CD4-positive, alpha-beta T cell treated with Interleukin-4 for 1 hour (primary cell): ENCODE data around the gene GDA.
A peak's percentile ranks its signal among the peaks of the same experiment; 100 is the strongest.
"Not testable (repeated sequence)": the region's sequence is repeated elsewhere in the genome, so short reads cannot be mapped to it uniquely, and the experiment has no call there.

Experiments used
- DNase-seq, 2 donors: peaks; one replicate each; pipeline ENCODE4 v3.0.0-alpha.2; 2020 to 2022

GDA gene

DNA sequence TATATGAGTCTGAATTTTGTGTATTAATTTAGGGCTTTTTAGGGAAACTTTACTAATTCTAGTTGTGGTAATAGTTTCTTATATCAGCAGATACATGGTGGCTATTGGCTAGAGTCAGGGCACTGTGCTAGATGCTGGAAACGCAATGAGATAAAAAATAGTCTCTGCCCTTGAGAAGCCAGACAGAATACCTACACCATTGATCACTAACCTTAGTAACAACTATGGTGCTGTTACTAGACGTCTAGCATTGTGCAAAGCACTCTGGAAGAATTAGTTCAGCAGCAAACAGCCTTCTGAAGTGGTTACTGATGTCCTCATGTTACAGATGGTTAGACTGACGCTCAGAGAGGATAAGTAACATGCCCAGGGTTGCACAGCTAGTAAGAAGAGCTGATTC, 61.8 kb downstream of the GDA start:
- DNase-seq = no peak

DNA sequence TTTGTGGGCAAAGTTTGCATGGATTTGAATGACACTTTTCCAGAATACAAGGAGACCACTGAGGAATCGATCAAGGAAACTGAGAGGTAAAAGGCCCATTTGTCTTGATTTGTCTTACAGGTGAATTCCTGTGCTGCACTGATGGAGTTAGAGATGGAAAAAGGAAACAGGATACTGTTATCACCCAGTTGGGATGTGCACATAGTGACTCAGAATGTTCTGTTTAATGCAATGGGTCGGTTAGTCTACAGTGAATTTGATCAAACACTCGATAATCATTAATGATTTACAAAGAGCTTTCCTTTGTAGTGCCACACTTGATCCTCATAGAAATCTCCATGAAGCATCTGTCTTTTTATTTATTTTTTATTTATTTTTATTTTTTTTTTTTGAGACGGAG, 64.7 kb downstream of the GDA start:
- DNase-seq = no peak

DNA sequence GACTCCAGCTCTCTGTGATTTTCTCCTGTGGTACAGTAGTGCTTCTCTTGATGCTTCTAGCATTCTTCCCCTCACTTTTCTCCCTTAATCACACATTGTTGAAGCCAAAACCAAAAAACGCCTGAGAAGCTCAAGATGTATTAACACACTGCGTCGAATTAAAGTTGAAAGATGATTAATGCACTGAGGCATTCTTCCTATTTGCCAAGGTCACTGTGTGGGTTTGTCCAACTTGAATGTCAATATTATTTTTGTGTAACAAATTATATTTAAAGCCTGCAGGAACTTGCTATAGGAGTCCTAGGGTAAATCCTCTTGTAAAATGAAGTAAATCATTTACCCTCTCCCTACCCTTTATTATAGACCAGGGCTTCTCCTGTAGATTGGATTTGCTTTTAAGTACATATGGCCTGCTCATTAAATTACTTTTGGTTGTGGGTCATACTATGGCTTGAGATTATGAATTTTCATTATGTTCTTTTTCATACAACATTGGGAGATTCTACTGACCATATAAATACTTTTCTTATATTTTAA, 68.1 kb downstream of the GDA start:
- DNase-seq = no peak

DNA sequence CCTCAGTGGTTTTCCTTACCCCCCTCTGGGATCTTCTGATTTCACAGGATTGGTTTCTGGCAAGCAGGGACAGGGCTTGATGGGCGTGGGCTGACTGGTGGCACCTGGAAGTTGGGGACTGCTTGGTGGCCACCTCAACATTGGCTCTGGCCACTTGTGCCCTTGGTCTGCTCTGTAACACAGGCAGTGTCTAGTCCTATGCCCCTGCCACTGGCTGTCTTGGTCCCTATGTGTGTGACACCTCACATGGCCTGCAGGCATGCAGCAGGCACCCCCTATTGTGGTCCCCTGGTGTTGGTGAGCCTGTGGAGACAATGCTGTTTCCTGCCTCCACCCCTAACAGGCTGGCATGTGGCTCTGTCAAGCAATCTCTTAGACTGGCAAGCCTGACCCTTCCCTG, 71.3 kb downstream of the GDA start:
- DNase-seq = no peak

DNA sequence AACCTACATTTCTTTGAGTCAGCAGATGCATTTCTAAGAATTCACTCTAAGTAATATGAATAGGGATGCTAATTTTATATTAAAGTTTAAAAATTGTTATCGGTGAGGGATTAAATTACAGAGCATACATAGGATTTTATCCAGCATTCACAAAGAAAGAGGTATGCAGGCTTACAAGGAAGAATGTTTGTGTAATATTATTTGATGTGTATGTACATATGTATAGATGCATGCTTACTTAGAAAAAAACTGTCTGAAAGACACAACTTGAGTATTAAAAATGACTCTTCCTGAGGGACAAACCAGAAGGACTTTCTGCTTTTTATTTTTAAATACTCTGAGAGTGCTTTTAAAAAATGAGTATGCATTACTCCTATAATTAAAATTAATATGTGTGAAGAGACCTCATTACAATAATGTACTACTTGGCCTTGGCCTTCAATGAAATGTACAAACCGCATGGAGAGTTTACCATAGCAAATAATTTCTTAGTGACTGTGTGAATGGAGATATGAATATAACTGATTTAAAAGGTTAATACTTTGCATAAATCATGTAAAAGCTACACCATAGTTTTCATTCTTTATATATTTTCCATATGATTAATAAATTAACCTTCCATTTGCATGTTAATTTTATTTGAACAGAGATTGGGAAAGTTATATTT, 77.0 kb downstream of the GDA start:
- no peak for DNase-seq

DNA sequence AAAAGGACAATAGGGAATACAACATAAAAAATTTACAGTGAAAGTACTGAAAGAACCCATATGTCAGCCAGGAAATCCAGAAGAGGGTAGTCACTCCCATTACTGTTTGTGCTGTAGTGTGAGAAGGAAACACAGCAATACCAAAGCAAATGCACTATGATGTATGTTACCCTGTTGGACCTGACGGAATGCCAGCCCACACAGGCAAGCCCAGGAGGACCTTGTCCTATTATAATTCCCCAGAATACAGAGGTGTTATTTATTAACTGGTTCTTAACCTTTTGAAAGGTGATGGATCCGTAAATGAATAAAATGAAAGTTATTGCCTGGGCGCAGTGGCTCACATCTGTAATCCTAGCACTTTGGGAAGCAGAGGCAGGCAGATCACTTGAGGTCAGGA, 79.0 kb downstream of the GDA start:
- DNase-seq = no peak

DNA sequence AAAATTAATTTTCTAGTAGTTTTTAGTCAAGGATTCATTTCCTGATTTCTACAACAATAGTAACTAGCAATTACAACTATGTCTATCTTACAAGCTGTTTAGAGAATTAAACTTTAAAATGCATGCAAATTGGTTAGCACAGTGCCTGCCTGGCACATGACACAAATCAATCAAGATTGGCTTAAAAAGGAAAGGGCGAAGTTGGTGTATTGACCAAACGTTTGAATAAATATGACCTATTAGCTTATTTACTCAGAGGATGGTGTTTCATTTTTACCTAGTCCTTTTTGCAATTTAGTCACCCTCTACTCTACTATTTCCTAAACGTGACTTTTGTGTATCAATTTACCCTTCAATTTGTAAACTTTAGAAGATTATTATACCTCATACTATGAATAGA, 83.5 kb downstream of the GDA start:
- DNase-seq = no peak

DNA sequence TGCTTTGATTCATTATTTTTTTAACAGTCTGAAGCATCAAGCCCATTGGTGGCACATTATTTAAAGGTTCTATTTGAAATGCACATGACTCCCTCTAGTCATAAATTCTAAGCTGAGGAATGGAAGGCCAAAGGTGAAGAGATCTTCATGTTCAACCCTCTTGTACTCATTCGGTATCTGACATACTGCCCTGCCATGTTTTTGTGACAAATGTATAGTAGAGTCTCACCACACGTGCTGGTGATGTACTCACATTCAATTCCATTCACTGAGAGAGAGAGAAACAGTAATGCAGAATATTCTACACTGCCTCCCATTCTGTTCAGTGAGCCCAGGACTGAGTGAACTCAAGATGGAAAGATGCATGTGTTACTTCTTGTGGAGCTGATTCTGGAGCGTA, 98.3 kb downstream of the GDA start:
- no peak for DNase-seq

DNA sequence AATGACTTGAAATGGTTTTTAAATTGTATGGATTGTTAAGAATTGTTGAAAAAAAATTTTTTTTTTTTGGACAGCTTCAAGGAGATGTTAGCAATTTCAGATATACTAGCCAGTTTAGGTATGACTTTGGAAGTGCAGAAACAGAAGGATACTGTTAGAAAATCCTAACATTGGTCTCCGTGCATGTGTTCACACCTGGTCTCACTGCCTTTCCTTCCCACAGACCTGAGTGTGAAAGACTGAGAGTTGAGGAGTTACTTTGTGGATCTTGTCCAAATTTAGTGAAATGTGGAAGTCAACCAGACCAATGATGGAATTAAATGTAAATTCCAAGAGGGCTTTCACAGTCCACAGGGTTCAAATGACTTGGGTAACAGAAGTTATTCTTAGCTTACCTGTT, 102.3 kb downstream of the GDA start:
- DNase-seq = no peak

DNA sequence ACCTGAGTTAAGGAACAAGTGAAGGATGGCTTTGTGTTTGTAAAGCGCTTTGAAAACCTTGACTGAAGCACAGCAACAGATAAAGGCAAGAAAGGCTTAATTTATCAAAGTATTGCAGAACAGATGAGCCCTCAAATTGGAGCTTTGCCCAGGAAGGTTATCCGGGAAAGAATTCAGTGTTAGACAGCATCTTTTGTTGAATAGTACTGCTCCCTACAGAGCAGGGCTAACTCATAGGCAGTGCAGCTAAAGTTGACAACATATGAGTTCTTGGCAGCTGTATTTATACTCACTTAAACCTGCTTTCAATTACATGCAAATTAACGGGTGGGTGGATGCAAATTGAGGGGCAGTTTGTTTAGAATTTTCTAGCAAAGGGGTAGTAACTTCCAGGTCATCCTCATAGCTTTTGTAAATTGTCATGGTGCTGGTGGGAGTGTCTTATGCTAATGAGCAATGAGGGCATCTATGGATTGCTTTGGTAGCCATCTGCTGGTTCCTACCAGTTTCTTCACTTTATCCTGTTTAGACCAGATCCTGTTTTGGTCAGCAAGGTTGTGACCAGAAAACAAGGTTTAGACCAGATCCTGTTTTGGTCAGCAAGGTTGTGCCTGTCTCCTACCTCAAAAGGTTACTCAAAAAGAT, 105.8 kb downstream of the GDA start:
- DNase-seq = no peak

DNA sequence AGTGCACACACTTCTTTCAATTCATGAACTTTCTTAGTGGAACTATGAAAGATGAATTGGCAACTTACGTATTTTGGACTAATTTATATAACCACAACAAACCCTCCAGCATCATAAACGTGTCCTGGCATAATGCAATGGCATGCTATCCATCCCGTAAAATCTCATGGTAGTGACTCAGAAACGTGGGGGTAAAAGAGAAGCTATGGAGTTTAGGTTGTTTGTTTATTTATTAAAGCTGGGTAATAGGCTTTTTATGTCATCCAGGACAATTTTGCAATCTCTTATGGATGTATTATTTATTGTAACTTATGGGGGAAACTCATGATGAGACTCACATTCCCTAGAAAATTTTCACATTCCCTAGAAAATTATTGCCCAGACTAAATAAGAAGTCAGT, 106.3 kb downstream of the GDA start:
- no peak for DNase-seq

DNA sequence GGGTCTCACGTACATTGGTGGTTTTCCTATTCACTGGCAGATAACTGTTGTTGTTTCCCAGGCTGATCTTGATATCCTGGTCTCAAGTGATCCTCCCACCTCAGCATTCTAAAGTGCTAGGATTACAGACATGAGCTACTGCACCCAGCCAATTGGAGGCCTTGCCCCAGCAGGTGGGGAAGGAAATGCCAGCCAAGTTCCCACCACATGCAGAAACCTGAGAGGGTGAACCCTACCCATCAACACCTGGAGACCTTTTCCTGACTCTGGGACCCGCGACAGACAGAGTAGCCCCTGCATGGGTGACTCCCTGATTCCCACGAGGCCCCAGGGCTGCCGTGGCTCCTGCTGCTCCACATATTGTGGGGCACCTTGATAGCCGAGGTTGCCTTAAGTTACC, 107.7 kb downstream of the GDA start:
- no peak for DNase-seq

DNA sequence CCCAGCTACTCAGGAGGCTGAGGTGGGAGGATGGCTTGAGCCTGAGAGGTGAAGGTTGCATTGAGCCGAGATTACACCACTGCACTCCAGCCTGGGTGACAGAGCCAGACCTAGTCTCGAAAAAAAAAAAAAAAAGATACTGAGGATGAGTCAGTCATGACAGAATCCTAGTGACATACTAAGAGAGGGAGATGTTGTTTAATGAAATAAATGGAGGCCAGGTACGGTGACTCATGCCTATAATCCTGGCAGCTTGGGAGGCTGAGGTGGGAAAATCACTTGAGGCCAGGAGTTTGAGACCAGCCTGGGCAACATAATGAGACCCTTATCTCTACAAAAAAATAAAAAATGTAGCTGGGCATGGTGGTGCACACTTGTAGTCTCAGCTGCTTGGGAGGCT, 108.6 kb downstream of the GDA start:
- DNase-seq = no peak

DNA sequence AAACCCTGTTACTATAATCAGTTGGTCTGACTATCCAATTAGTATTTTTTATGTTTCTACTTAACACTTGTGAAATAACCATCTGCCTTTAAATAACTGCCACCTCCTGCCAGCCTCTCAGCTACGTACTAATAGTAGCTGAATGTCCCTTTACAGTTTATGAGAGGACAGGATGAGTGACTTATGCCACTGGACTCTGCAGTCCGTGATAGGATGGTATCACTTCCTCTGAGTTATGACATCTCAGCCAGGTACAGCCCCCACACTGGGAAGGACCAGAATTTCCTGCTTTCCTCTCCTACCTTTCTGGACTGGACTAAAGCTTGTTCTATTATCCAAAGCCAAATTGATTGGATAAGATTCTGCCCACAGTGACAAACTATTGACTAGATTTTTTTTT, 112.8 kb downstream of the GDA start:
- DNase-seq = no peak

DNA sequence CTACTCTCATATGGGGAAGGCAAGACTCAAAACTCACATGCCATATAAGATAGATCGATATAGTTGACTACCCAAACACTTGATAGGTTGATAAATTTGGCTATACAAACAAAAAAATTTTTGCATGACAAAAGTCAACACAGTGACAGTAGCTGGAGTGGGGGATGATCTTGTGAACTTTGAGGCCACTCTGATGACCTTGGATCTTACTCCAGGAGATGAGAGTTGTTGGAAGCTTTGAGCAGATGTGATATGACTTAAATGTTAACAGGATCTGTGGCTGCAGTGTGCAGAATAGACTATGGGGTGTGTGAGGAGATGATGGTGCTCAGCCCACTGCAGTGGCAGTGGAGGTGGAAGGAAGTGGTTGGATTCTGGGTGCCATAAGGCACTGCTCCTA, 114.3 kb downstream of the GDA start:
- no peak for DNase-seq

DNA sequence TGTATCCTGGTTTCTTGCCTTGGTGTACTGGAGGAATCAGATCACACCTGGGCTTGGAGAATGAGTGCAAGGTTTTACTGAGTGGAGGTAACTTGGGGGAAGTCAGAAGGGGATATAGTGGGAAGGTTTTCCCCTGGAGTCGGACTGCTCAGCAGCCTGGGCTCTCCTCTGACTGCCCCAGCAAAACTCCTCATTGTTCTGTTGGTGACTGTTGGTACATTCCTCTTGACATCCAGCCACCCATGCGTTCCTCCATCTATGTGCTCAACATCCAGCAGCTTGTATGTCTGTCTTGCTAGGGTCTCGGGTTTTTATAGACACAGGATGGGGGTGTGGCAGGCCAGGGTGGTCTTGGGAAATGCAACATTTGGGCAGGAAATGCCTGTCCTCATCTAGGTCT, 119.7 kb downstream of the GDA start:
- DNase-seq = no peak

DNA sequence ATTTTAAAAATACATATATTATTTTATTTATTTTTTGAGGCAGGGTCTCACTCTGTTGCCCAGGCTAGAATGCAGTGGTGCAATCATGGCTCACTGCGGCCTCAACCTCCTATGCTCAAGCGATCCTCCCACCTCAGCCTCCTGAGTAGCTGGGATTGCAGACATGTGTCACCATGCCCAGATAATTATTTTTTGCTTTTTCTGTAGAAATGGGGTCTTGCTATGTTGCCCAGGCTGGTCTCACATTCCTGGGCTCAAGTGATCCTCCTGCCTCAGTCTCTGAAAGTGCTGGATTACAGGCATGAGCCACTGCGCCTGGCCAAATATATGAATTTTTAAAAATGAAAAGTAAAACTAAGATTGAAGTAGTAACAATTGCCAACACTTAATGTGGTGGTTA, 121.1 kb downstream of the GDA start:
- DNase-seq = not testable (repeated sequence)

DNA sequence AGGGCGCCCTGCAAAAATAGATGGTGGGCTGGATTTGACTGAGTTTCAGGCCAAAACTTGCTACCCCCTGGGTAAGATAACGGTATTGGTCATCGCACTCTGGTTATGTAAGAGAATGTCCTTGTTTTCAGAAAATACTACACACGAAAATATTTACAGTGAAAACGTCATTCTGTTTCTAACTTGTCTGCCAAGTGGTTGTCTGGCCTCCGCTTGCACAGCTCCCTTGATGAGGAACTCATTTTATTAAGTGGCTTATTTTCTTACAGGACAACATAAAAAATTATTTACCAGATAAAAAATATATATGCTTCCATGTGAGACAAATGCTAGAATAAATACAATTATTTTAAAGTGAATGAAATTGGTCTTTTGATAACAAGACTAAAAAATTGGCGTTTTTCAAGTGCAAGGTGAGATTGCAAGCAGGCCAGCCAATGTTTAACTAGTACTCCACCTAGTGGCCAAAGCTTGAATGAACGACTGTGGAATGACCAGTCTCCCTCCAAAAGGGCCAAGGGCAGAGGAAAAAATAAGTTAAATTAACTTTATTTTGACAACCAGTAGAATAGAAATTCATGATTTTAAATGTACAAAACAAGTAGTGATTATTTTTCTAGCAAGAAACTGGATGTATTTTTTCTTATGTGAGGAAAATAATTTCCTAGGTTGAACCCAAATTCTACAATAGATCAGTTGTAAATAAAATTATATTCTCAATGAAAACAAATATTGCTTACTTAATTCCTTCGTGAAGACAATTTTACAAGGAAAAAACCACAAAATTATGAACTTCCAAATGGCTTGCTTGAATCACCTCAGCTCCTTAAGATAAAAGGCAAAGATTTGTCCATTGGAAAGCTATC, 122.6 kb downstream of the GDA start:
- peak; percentile 19 to 59 for DNase-seq

DNA sequence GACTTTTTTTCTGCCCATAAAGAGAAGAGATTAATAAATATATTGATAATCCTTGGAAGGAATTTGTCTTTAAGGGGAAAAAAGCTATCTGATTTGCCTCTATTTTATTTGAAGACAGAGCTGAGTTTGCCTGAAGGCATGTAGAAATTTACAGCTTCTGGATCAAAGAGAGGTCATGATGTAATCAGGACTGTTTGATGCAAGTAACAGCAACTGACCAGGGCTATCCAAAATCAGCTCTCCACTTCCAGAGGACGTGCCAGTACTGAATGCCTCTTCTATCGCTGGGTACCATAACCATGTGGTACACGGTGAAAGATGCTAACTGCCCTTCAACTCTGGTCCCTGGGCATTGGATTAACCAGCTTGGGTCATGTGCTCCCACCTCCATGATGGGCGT, 125.2 kb downstream of the GDA start:
- DNase-seq = no peak

DNA sequence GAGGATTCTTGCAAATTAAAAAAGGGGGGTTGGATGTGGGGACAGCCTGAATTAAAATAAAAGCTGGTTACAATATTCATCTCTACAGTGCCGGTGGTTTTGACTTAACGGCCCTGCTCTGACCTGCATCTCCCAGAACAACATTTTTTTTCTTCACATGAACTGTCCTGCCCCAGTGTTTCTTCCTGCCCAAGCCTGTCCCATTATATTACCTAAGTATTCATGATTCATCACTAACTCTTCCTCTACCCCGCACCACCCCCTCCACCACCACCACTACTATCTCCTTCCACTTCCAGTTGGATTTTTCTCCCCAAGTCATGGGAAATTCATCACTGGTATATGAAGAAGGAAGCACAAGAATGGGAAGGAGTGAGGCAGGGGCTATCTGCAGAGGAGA, 125.7 kb downstream of the GDA start:
- DNase-seq = no peak

DNA sequence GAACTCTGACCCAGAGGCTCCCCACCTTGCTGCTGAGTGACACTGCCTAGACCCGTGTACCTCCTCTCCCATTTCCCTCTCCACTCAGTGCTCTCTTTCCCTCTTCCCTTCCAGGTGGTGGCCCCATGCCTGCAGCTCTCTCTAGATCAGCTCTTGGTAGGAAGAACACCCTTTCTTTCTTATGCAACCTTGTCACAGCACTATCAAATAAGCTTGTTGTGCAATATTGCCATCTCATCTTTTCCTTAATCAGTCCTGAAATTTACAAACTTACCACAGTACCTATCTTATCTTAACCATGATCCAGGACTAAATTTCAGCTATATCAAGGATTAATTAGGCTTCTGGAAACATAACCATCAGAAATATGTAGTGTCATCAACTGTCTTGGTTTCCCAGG, 127.2 kb downstream of the GDA start:
- no peak for DNase-seq

DNA sequence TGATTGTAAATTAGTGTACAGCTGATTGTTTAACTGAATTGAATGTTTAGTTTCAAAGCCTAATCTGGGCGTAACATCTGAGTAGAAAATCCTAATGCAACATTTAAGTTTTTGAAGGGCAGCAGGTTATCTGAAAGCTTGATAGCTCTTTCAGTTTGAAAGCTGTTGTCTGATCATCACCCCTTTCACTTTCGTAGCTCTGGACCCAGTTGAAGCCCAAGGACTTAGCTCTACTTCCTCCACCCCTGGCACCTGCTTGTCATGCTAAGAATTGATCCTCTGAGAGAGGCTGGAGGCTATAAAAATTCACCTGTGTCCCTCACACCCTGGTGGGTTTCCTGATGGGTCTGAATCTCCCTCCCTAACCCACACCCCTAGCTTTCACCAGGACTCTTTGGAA, 129.7 kb downstream of the GDA start:
- DNase-seq = no peak

DNA sequence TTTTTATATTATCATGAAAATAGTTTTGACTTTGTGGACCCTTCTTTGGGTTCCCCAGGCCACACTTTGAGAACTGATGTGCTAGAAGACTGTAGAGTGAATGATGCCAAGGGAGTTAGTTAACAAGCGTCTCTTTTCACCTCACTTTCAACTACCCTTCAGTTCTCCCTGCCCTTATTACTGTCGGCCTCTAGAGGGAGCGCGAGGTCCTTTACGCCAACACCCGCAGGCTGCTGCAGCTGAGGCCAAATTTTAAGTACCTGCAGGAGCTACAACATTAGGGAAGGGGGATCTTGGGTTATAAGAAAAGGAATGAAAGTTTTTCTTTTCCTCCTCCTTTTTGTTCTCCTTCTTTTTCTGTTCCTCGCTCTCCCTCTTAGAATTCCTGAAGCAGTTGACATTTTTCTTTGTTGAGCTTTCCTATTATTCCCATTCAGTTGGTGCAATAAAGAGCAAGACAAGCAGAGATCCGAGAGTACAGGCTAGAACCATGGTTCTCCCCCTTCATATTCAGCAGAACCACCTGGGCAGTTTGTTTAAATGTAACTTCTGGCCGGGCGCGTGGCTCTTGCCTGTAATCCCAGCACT, 131.8 kb downstream of the GDA start:
- DNase-seq = peak; percentile 70 to 76

DNA sequence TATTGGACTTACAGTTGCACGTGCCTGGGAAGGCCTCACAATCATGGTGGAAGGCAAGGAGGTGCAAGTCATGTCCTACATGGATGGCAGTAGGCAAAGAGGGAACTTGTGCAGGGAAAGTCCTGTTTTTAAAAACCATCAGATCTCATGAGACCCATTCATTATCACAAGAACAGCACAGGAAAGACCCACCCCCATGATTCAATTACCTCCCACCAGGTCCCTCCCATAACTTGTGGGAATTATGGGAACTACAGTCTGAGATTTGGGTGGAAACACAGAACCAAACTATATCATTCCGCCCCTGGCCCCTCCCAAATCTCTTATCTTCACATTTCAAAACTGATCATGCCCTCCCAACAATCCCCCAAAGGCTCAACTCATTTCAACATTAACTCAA, 140.2 kb downstream of the GDA start:
- DNase-seq = no peak
